Mucosa of stomach (tissue), 1 donor: ENCODE results near the gene OR5W2.
"Not testable (repeated sequence)": the region's sequence is repeated elsewhere in the genome, so short reads cannot be mapped to it uniquely, and the experiment has no call there.

Experiments
- H3K27me3 ChIP-seq: one replicate; pipeline ENCODE4 v1.7.0; 2013; ENCODE audit warnings: mild to moderate bottlenecking, low read length; ENCODE audit not compliant: control insufficient read depth, insufficient read depth
- H3K36me3 ChIP-seq: one replicate; pipeline ENCODE4 v1.7.0; 2013; ENCODE audit warnings: low read length; ENCODE audit not compliant: control insufficient read depth, insufficient read depth
- H3K4me1 ChIP-seq: one replicate; pipeline ENCODE4 v1.7.0; 2013; ENCODE audit warnings: mild to moderate bottlenecking, low read length; ENCODE audit not compliant: control insufficient read depth, insufficient read depth
- H3K4me3 ChIP-seq: one replicate; pipeline ENCODE4 v1.7.0; 2013; ENCODE audit warnings: low read length
- H3K9ac ChIP-seq: one replicate; pipeline ENCODE4 v1.7.0; 2013; ENCODE audit warnings: mild to moderate bottlenecking, low read length, moderate library complexity
- H3K9me3 ChIP-seq: one replicate; pipeline ENCODE4 v1.7.0; 2013; ENCODE audit warnings: mild to moderate bottlenecking, low read length, moderate library complexity; ENCODE audit not compliant: control insufficient read depth
- donor health status: Pancreatic carcinoma.

OR5W2 gene

GRCh38 chr11:55867354-55867753, 47.0 kb downstream of the OR5W2 start:
- H3K9ac ChIP-seq, H3K36me3 ChIP-seq, H3K9me3 ChIP-seq, H3K27me3 ChIP-seq, H3K4me1 ChIP-seq, H3K4me3 ChIP-seq: not testable (repeated sequence)
